Activated CD8-positive, alpha-beta T cell treated with anti-CD3 and anti-CD28 coated beads, Interleukin-2, amount 10 ng/mL, durations not matched to agents 7 days and 5 days (primary cell): ENCODE measurements around the gene SRP54. TPM values are rescaled to one million over a fixed set of nuclear protein-coding genes. Genes with fewer than 3 reads are reported as not detected.

Experiments used
- total RNA-seq, 2 experiments: library from RNA; stranded (reverse); gene quantifications; one replicate each; pipeline ENCODE4 v1.2.3, GENCODE V29; 2021

SRP54 gene
- total RNA-seq, 2 experiments from 2014 or later: 58.6 to 61.6 TPM

Other genes with a start within 250 kb of the SRP54 start
- gene BAZ1A, start 107.6 kb upstream of the SRP54 start, total RNA-seq: 10 to 100 TPM; 52.7 to 54.2 TPM
- gene FAM177A1, start 63.3 kb downstream of the SRP54 start, total RNA-seq: 10 to 100 TPM; 40.5 to 41.5 TPM
- gene PPP2R3C, start 139.0 kb downstream of the SRP54 start, total RNA-seq: 10 to 100 TPM; 33.3 to 38.6 TPM
- gene PRORP, start 139.6 kb downstream of the SRP54 start, total RNA-seq: 10 to 100 TPM; 32.5 to 35.4 TPM